K562 (cell line): Measurements from ENCODE around the gene LCLAT1. TPM values are rescaled to one million over a fixed set of nuclear protein-coding genes. Genes with fewer than 3 reads are reported as not detected.

Experiments
- BMI1 ChIP-seq: fragments of 150-350 bp; IDR thresholded peaks from 2 replicates; pipeline ENCODE4 v1.6.1; 2014; ENCODE audit warnings: low read length
- BRF1 ChIP-seq: IDR thresholded peaks from 3 replicates; pipeline ENCODE4 v1.6.1; 2011; ENCODE audit warnings: borderline replicate concordance, mild to moderate bottlenecking; ENCODE audit not compliant: insufficient read length; ENCODE audit errors: extremely low read depth
- CBFA2T2 ChIP-seq: fragments of 450-650 bp; conservative IDR thresholded peaks from 2 replicates; pipeline ENCODE4 v1.6.1; 2017; ENCODE audit warnings: mild to moderate bottlenecking
- DMBX1 ChIP-seq: fragments of 250-450 bp; sonication (Bioruptor Pico); IDR thresholded peaks from 2 replicates; pipeline ENCODE4 v1.8.0; 2022; ENCODE audit warnings: inconsistent platforms, mild to moderate bottlenecking, moderate library complexity, borderline replicate concordance
- ETV1 ChIP-seq: fragments of 450-650 bp; conservative IDR thresholded peaks from 2 replicates; pipeline ENCODE4 v1.6.1; 2016; ENCODE audit warnings: missing genetic modification characterization, control low read depth, low read depth, missing compliant biosample characterization
- MITF ChIP-seq: IDR thresholded peaks from 2 replicates; pipeline ENCODE4 v1.6.1; 2014; ENCODE audit warnings: antibody characterized with exemption
- PBX2 ChIP-seq, 2 experiments: IDR thresholded peaks in 1 of 2; conservative IDR thresholded peaks in 1 of 2; 2 replicates each; pipeline ENCODE4 v1.6.1; 2016; ENCODE audit warnings: low read depth in 2 of 2, mild to moderate bottlenecking in 1 of 2, missing compliant biosample characterization in 1 of 2, missing genetic modification characterization in 1 of 2, moderate library complexity in 1 of 2
- PPARD ChIP-seq: fragments of 250-450 bp; sonication (Bioruptor Pico); IDR thresholded peaks from 2 replicates; pipeline ENCODE4 v1.8.0; 2022; ENCODE audit warnings: inconsistent platforms, mild to moderate bottlenecking, moderate library complexity
- RCOR1 ChIP-seq, 2 experiments: IDR thresholded peaks; 2 replicates each; pipeline ENCODE4 v1.6.1; 2012; ENCODE audit warnings: low read depth in 2 of 2, low read length in 2 of 2, borderline replicate concordance in 1 of 2, improper control_type of control experiment in 1 of 2
- REST ChIP-seq, 2 experiments: fragments of 450-650 bp; formaldehyde crosslinking in 1 of 2; IDR thresholded peaks; 2 replicates each; pipeline versions ENCODE4 v1.4.0 to v1.6.1; 2014 to 2020; ENCODE audit warnings: mild to moderate bottlenecking in 2 of 2, borderline replicate concordance in 1 of 2, low read depth in 1 of 2
- TFAP4 ChIP-seq: sonication (generic); formaldehyde crosslinking; IDR thresholded peaks from 2 replicates; pipeline ENCODE4 v1.8.0; 2022; ENCODE audit warnings: missing genetic modification reagents, mild to moderate bottlenecking, moderate library complexity, borderline replicate concordance
- ZNF766 ChIP-seq: fragments of 200-800 bp; sonication (Bioruptor generic); conservative IDR thresholded peaks from 2 replicates; pipeline ENCODE4 v1.6.1; 2016; ENCODE audit warnings: missing genetic modification characterization, missing compliant biosample characterization
- polyA plus RNA-seq, 8 experiments: library from polyadenylated mRNA; depleted of rRNA in 4 of 8; stranded (reverse) in 5 of 8; unstranded in 3 of 8; fragments of >200 nt; fragmentation: Nextera tagmentation in 2 of 8; fragmentation: Illumina TruSeq in 1 of 8; extraction: Ambion mirVana in 2 of 8; extraction: Trizol in 1 of 8; gene quantifications; 2 replicates each; pipeline versions ENCODE4 v1.2.1 to v1.2.3, GENCODE V29; 2011 to 2014; ENCODE audit warnings: inconsistent platforms in 1 of 8, missing spikeins in 1 of 8
- total RNA-seq, 7 experiments: library from RNA; depleted of rRNA in 6 of 7; stranded (reverse); fragments of >200 nt in 6 of 7; fragmentation: Illumina TruSeq in 2 of 7; extraction: Trizol in 2 of 7; gene quantifications; 2 replicates each; pipeline versions ENCODE4 v1.2.1 to v1.2.3, GENCODE V29; 2011 to 2021; ENCODE audit warnings: low replicate concordance in 1 of 7

The LCLAT1 gene
- total and polyA plus RNA-seq, 9 of the 15 experiments (the other 6 are each of a cell fraction or from before 2014, with no cell fraction given), result 8.9 to 63.3 (median 25.4) TPM

- TF ChIP-seq BMI1, result no peak
- no peak for TF ChIP-seq REST (IDR thresholded peaks at IDR 0.05; ENCODE audit: borderline replicate concordance)
- TF ChIP-seq REST (CRISPR knock-in tag; IDR thresholded peaks at IDR 0.05; ENCODE audit: low read depth), result no peak
- peak; percentile 47 for TF ChIP-seq CBFA2T2
- TF ChIP-seq ETV1 (tag), result peak; percentile 51; the same call in 1 of the 2 replicates
- TF ChIP-seq PPARD (CRISPR knock-in tag), result no peak
- peak in 1 of 2 experiments; percentile 92; a peak in 2 of 4 replicates for TF ChIP-seq RCOR1 (IDR thresholded peaks at IDR 0.05; ENCODE audit: borderline replicate concordance in 1 of 2, low read depth in 2 of 2, low read length in 2 of 2)
- no peak for TF ChIP-seq BRF1
- TF ChIP-seq MITF, result no peak
- TF ChIP-seq TFAP4 (CRISPR knock-in tag), result no peak
- TF ChIP-seq ZNF766 (CRISPR knock-in tag), result no peak
- no peak for TF ChIP-seq PBX2 (CRISPR knock-in tag; IDR thresholded peaks at IDR 0.05; ENCODE audit: low read depth)
- no peak for TF ChIP-seq PBX2 (tag; conservative IDR thresholded peaks at IDR 0.05; ENCODE audit: low read depth)
- no peak for TF ChIP-seq DMBX1 (CRISPR knock-in tag)
Observed at GRCh38 chr2:30421026-30421603, 25.9 kb upstream of the LCLAT1 start (continued).
